KMS-11 (cell line): ENCODE data around the gene EXO5.
A peak's percentile ranks its signal among the peaks of the same experiment; 100 is the strongest.

Source experiments
- H2AFZ ChIP-seq: fragments of 200-600 bp; sonication (generic); 2 replicates; pipeline ENCODE4 v1.6.1; 2016; ENCODE audit warnings: antibody characterized with exemption, mixed run types, low read depth
- H3K27ac ChIP-seq: fragments of 200-600 bp; sonication (generic); 2 replicates; pipeline ENCODE4 v1.6.1; 2016; ENCODE audit warnings: mild to moderate bottlenecking, mixed run types
- H3K27me3 ChIP-seq: fragments of 200-600 bp; sonication (generic); 2 replicates; pipeline ENCODE4 v1.6.1; 2017; ENCODE audit warnings: mild to moderate bottlenecking, low read depth, mixed run types, moderate library complexity; ENCODE audit not compliant: insufficient read depth
- H3K36me3 ChIP-seq: fragments of 200-600 bp; sonication (generic); 2 replicates; pipeline ENCODE4 v1.6.1; 2017; ENCODE audit warnings: mild to moderate bottlenecking, mixed run types; ENCODE audit not compliant: insufficient read depth
- H3K4me1 ChIP-seq: fragments of 200-600 bp; sonication (generic); 2 replicates; pipeline ENCODE4 v1.6.1; 2016; ENCODE audit warnings: mild to moderate bottlenecking, low read depth, mixed run types; ENCODE audit not compliant: poor library complexity, severe bottlenecking
- H3K4me2 ChIP-seq: fragments of 200-600 bp; sonication (generic); 2 replicates; pipeline ENCODE4 v1.7.0; 2016; ENCODE audit warnings: mild to moderate bottlenecking, mixed run types
- H3K4me3 ChIP-seq: fragments of 200-600 bp; sonication (generic); IDR thresholded peaks from 2 replicates; pipeline ENCODE4 v1.6.1; 2017; ENCODE audit warnings: low read depth, low read length, mixed read lengths; ENCODE audit not compliant: insufficient read depth
- H3K79me2 ChIP-seq: fragments of 200-600 bp; sonication (generic); 2 replicates; pipeline ENCODE4 v1.6.1; 2016; ENCODE audit warnings: low read depth, mixed run types; ENCODE audit not compliant: insufficient read depth
- H3K9ac ChIP-seq: fragments of 200-600 bp; sonication (generic); 2 replicates; pipeline ENCODE4 v1.6.1; 2016; ENCODE audit warnings: mild to moderate bottlenecking, mixed run types
- H4K20me1 ChIP-seq: fragments of 200-600 bp; sonication (generic); 2 replicates; pipeline ENCODE4 v1.6.1; 2016; ENCODE audit warnings: mild to moderate bottlenecking, mixed run types; ENCODE audit not compliant: insufficient read depth
- TF ChIP-seq, protein P1 (sequence below): fragments of 200-600 bp; sonication (generic); conservative IDR thresholded peaks from 2 replicates; pipeline ENCODE4 v1.6.1; 2017; ENCODE audit warnings: low read depth, mild to moderate bottlenecking, antibody characterized with exemption, low read length, moderate library complexity, mixed read lengths

EXO5 gene

GRCh38 chr1:40531381-40532061, 23.0 kb downstream of the EXO5 start, which contains the start of gene ZNF684:
TSS of gene ZNF684 (plus strand) at chr1:40531637. CDS start at chr1:40533167, 1,530 bp downstream.
- H3K9ac ChIP-seq: peak within 1 kb of the TSS; percentile 38
- H3K27ac ChIP-seq: peak within 1 kb of the TSS; percentile 23
- H3K79me2 ChIP-seq: no peaks in the 10 kb centered on the region
- H4K20me1 ChIP-seq: no peaks in the 10 kb centered on the region
- peaks cover 13% of the 10 kb centered on the region for H3K4me1 ChIP-seq
- peak within 1 kb of the TSS; percentile 90 for H3K4me3 ChIP-seq
- TF ChIP-seq, protein P1, sequence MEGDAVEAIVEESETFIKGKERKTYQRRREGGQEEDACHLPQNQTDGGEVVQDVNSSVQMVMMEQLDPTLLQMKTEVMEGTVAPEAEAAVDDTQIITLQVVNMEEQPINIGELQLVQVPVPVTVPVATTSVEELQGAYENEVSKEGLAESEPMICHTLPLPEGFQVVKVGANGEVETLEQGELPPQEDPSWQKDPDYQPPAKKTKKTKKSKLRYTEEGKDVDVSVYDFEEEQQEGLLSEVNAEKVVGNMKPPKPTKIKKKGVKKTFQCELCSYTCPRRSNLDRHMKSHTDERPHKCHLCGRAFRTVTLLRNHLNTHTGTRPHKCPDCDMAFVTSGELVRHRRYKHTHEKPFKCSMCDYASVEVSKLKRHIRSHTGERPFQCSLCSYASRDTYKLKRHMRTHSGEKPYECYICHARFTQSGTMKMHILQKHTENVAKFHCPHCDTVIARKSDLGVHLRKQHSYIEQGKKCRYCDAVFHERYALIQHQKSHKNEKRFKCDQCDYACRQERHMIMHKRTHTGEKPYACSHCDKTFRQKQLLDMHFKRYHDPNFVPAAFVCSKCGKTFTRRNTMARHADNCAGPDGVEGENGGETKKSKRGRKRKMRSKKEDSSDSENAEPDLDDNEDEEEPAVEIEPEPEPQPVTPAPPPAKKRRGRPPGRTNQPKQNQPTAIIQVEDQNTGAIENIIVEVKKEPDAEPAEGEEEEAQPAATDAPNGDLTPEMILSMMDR: no peak
- H3K4me2 ChIP-seq: peak within 1 kb of the TSS; percentile 47
- peak within 1 kb of the TSS; percentile 73 for H2AFZ ChIP-seq
- H3K36me3 ChIP-seq: no peaks in the 10 kb centered on the region
- H3K27me3 ChIP-seq: no peaks in the 10 kb centered on the region

- Histone ChIP-seq H3K4me2 (peak overlapping the region; percentile 47), H4K20me1 (no peaks in the 10 kb centered on the region), H3K79me2 (no peaks in the 10 kb centered on the region), H3K9ac (peak overlapping the region; percentile 38), H3K27me3 (no peaks in the 10 kb centered on the region), H3K4me3 (peak overlapping the region; percentile 90), H3K36me3 (no peaks in the 10 kb centered on the region), H3K27ac (peak overlapping the region; percentile 23), H3K4me1 (peaks cover 13% of the 10 kb centered on the region), H2AFZ (peak overlapping the region; percentile 73)
- TF ChIP-seq, protein P1: no peak
Measured at GRCh38 chr1:40532062-40532389, 23.5 kb downstream of the EXO5 start.

DNA sequence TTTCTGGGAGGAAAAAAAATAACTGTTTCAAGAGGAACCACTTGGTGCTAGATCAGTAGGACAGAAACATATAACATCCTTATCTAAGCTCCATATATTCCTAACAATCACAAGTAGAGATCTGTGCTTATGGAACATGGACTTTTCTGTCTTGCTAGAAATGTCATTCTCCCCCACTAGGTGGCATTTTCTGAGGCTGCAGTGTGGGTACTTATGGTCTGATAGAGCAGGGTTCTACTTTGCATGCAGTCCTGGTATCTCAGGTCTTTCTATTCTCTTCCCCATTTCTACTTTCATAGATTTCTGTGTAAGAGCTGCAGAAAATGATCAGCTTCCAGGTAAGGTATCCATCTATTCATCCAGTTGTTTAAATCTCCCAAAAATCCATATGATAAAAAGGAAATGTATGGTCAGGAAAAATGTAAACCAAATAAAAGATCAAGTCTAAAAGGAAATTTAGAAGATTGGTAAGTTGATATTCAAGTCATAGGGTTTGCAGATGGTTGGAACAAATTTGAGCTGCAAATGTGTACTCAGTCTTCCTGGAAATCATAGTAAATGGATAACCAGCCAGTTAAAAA, 24.4 kb downstream of the EXO5 start:
- TF ChIP-seq, protein P1: peak; percentile 75
- no peaks in the 10 kb centered on the region for H3K36me3 ChIP-seq
- peak overlapping the region; percentile 47 for H3K4me2 ChIP-seq
- no peaks in the 10 kb centered on the region for H4K20me1 ChIP-seq
- H2AFZ ChIP-seq: no peak overlapping the region
- peak overlapping the region; percentile 7 for H3K4me3 ChIP-seq
- H3K27me3 ChIP-seq: no peaks in the 10 kb centered on the region
- no peaks in the 10 kb centered on the region for H3K79me2 ChIP-seq
- no peak overlapping the region for H3K27ac ChIP-seq
- no peak overlapping the region for H3K9ac ChIP-seq
- H3K4me1 ChIP-seq: peaks cover 13% of the 10 kb centered on the region

GRCh38 chr1:40534589-40534988, 26.0 kb downstream of the EXO5 start:
- Histone ChIP-seq H3K4me2 (no peak overlapping the region), H3K4me3 (no peak overlapping the region), H3K4me1 (peaks cover 13% of the 10 kb centered on the region), H2AFZ (no peak overlapping the region), H4K20me1 (no peaks in the 10 kb centered on the region), H3K27me3 (no peaks in the 10 kb centered on the region), H3K79me2 (no peaks in the 10 kb centered on the region), H3K9ac (no peak overlapping the region), H3K36me3 (no peaks in the 10 kb centered on the region), H3K27ac (no peak overlapping the region)
- TF ChIP-seq, protein P1: no peak
